Activated T-cell treated with anti-CD3 and anti-CD28 coated beads, Interleukin-2, amount 50 U/mL, for 48 hours (primary cell): Measurements from ENCODE around the gene TPO.
"Not testable (repeated sequence)": the region's sequence is repeated elsewhere in the genome, so short reads cannot be mapped to it uniquely, and the experiment has no call there.

Experiments
- DNase-seq, 2 experiments: peaks; one replicate each; pipeline ENCODE4 v3.0.0-alpha.2; 2020

TPO gene

DNA sequence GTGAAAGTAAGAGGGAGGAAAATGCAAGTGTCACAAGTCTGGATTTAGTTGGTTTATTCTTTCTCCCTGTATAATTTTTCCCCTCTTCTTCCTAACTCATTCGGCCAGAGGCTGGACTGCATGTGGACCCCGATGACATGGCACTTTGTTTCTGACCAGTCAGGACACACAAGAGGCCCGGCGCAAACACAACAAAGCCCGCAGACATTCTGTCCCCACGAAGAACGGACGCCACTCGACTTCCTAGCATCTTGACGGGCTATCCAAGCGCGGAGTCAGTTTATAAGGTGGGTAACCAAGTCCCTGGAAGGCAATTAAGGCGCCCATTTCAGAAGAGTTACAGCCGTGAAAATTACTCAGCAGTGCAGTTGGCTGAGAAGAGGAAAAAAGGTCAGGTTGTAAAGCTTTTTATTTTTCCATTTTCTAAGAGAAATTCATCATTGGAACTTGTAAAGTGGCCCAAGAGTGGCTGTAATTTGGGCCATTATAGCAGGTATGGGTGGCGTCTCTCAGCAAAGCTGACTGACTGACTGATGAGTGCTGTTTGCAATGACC is at the start of gene TPO:
Gene TPO, plus strand, starts transcription at position 308 of the 555 bp plus-strand sequence. CDS start 946 bp downstream, outside the sequence.
- DNase-seq = no peak

DNA sequence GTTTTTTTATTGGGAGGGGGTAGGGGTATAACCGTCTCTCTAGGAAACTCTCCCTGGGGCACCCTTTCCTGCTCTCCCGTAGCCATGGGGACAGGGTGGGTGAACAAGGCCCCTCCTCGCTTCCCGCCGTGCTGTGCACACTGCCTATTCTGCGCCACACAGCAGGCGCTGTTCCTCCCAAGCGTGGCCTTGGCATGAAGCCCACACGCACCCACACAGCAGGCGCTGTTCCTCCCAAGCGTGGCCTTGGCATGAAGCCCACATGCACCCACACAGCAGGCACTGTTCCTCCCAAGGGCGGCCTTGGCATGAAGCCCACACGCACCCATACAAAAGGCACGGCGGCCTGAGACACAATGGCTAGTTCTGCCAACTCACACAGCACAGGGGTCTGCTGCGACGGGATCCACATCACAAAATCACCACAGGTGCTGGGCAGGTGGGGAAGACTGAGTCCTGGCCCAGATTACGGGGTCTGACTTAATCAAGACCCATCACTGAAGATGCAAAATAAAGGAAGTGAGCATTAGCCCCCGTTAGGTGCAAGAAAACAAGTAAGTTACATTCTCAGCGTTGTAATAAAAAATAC is 46.6 kb upstream of the TPO start:
- no peak for DNase-seq

DNA sequence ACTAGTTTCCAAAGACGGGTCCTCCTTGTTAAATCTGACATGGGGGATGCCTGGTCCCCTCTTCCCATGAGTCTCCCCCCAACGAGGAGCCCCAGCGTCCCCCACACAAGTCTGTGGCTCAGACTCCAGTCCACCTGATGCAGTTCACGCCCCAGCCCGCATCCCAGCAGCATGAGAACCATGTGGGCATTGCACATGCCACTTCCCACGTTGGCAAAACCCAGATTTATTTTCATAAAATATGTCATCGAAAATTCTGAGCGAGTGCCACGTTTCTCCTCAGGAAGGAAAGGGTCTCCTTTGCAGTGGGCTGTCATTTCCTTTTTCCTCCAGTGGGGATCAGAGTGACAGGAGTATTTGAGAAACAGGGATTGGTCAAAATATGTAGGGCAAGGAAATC is 45.7 kb upstream of the TPO start:
- DNase-seq = no peak

DNA sequence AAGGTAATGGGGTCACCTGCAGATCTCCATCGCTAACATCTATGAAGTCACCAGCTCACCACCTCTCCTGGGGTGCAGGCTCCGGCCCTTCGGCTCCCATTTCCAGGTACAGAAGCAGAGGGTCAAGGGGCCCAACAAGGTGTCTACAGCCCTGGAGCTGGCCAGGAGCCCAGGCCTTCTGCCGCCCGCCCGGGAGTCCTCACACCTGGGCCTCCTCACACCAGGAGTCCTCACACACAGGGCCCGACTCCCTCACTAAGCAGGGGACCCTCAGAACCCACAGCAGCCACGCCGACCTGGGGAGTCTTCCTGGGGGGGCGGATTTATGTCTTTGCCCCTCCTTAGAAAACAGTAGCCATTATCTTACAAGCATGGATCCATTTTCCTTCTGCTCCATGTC is 43.4 kb upstream of the TPO start:
- no peak for DNase-seq

DNA sequence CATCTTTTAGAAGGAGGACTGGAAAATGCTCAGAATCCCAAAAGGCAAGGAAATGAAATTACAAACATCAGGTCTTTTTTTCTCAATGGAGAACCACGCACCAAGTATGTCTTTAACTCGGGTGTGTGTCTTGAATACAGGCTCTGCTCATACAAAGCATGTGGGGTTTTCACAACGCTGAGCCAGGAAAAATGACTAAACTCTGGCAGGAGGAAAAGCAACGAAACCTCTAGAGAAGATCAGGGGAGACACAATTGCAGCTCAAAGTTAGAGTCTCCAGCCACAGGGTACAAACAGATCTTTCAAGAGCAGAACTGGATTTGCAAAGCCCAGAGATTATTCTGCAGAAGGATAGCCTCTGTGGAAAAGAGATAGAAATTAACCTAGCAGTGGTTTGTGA is 42.8 kb upstream of the TPO start:
- no peak for DNase-seq

DNA sequence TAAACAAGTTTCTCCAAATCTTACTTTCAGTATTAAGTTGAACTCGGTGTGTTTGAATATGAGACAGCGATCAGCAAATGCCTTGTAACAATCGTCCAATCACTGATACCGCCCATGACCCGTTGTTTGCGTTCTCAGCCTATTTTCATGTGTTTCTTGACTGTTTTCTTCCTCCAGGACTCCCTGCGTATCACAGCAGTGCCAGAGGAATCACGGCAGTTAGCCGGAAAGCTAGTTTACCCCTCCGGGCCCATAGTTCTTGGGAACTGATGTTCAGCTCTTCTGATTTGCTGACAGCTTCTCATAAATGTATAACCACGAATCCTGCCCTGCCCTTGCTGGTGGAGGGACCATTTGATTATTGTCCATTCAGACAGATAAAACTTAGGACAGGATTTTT is 42.2 kb upstream of the TPO start:
- no peak for DNase-seq

DNA sequence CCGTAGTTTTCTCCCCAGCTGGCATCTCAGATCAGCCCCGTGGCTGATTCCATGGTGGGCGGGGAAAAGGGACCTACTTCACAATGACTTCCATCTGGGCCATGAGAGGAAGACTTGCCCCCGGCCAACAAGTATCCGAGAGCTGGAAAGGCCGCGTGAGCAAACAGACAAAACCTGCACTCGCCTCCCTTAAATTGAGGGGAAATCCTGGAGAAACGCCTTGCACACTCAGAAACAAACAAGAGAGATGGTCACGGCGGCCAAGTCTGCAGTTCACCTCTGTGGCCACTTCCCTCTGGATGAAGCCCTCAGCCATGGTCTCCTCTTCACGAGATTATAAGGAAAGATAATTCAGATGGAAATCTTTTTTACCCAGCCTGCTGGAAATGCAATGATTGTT is 39.4 kb upstream of the TPO start:
- no peak for DNase-seq

DNA sequence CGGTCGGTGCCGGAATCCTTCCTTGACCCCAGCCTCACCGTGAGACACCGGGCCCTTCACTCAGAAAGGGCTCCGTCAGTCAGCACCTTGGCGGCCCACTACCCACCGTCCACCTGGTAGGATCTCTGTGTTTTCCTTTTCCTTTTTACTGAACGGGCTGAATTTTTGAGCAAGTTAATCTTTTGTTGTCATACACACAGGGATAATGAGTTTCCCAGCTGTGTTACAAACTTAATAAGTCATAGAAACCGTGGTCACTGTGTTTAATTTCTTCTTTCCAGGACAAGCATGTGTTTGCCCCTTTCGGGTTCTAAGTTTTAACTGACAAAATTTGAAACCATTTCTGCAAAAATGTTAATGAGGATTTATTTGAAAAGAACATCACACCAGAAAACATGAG is 39.0 kb upstream of the TPO start:
- no peak for DNase-seq

DNA sequence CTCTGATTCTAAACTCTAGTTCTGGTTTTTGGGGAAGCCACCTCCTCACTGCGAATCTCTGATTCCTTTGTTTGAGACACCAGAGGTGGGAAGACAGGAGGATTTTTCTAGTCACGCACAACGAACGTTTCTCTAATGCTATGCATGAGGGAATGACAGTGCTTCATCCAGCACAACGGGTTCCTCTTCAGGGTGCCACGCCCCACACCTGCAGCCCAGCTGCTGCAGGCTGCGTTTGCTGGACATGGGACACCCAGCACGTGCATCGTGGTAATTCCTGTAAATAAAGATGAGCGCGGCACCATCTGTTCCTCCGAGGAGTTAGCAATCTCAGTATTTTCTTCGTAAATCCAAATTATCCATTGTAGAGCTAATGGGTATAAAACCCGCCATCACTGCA is 37.5 kb upstream of the TPO start:
- DNase-seq = no peak

DNA sequence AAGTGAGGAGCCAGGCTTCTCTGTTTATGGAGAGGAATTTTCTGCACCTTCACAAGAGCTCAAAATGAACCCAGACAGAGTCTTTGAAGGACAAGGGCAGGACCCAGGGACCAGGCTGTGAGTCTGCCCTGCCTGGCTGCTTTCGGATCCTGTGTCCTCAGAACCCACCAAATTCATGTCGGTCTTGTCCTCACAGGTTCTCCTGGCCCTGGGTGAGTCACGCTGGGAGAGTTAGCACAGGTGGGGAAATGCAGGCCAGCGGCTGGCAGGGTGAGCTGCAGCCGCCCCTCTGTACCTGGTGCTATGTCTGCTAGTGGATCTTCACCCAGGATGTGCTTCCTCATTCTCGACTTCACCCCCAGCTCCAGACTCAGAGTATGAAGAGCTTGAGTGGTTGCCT is 35.8 kb upstream of the TPO start:
- DNase-seq = no peak

DNA sequence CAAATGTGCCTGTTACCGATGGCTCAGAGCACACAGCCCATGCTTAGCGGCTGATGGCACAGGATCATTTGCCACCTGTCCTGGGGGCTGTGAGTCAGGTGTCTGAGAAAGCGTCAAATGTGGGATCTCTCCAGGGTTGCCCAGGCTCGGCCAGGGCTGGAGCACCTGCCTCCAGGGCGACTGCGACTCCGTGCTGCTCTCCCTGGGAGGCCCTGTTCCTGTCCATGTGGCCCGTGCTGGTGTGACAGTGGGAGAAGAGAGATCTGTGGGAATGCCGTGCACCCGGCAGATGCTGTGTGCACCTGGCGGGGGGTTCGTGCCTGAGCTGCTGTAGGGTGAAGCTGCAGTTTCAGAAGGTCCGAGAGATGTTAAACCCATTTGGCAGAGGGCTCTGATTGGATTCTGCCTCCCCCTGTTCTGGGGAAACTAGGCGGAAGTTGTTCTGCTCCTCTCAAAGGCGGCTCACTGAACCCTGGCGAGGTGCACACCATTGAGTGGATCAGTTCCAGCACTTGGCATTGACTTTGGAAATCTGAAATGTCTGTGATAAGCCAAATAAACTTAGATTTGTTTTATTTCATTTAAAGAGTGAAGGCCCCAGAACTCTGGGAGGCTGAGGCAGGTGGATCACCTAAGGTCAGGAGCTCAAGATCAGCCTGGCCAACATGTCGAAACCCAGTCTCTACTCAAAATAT is 34.7 kb upstream of the TPO start:
- no peak for DNase-seq

DNA sequence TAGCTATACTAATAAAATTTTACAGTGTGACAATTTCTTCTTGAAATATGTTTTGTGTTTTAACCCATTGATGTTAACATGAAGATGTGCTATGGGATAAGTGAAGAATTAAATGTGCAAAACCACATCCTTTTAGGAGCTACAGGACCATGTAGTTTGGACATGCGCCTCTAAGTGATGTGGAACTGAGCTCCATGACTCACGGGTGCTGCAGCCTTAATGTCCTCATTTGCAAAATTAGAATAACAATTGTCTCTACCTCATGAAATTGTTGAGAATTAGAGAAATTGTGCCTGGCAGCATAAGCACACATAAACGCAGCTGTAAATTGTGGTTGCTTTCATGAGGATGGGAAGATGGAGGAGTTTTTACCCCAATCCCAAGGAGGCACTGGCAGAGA is 31.6 kb upstream of the TPO start:
- DNase-seq = no peak

DNA sequence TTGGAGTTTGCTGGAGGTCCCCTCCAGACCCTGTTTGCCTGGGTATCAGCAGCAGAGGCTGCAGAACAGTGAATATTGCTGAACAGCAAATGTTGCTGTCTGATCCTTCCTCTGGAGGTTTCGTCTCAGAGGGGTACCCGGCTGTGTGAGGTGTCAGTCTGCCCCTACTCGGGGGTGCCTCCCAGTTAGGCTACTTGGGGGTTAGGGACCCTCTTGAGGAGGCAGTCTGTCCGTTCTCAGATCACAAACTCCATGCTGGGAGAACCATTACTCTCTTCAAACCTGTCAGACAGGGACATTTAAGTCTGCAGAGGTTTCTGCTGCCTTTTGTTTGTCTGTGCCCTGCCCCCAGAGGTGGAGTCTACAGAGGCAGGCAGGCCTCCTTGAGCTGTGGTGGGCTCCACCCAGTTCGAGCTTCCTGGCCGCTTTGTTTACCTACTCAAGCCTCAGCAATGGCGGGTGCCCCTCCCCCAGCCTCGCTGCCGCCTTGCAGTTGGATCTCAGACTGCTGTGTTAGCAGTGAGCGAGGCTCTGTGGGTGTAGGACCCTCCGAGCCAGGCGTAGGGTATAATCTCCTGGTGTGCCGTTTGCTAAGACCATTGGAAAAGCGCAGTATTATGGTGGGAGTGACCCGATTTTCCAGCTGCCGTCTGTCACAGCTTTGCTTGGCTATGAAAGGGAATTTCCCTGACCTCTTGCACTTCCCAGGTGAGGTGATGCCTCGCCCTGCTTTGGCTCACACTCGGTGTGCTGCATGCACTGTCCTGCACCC is 25.1 kb upstream of the TPO start:
- DNase-seq = not testable (repeated sequence)

DNA sequence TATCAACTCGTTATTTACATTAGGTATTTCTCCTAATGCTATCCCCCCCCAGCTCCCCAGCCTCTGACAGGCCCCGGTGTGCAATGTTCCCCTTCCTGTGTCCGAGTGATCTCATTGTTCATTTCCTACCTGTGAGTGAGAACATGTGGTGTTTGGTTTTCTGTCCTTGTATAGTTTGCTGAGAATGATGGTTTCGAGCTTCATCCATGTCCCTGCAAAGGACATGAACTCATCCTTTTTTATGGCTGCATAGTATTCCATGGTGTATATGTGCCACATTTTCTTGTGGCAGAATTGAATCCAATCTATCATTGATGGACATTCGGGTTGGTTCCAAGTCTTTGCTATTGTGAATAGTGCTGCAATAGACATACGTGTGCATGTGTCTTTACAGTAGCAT is 23.1 kb upstream of the TPO start:
- DNase-seq = not testable (repeated sequence)

DNA sequence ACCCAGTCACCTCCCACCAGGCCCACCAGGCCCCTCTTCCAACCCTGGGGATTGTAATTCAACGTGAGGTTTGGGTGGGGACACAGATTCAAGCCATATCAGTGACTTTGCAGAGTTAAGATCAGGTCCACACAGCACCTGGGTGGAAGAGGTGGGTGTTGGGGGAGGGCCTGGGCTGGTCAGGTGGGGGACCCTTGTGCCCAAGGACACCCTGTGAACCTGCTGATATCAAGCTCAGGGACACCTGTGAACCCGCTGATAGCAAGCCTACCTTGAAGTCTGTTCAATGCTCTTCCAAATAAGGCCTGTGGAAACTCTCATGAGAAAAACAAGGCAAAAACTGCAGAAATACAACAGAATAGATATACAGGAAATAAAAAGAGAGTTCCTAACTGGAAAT is 19.9 kb upstream of the TPO start:
- DNase-seq = no peak

DNA sequence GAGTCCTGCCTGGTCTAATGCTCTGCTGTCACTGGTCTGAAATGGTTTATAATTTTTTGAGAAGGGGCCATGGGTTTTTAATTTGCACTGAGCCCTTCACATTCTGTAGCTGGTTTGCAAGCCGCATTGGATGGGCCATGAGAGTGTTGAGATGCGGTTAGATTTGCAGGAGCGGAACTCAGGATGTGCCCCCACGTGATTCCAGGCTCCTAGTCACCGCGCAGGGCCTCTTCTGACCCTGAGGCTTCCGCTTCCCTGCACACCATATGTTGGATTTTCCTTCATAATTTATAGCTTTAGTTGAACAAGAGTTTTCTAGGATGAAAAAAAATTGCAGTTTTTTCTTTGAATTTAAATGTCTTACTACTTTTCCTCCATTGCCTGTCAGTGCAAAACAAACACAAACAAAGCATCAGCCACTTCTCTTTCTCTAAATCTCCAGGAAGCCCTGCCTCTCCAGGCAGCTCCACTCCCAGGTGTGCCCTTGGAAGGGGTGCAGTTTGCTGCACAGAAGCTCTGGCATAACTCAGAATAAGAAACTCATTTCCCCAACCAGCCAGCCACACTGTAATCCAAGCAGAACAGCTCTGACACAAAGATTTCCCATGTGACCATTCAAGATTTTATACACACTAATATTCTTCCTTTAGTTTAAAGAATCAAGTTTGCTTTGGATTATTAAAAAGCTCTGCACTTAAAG is 18.4 kb upstream of the TPO start:
- DNase-seq = no peak

DNA sequence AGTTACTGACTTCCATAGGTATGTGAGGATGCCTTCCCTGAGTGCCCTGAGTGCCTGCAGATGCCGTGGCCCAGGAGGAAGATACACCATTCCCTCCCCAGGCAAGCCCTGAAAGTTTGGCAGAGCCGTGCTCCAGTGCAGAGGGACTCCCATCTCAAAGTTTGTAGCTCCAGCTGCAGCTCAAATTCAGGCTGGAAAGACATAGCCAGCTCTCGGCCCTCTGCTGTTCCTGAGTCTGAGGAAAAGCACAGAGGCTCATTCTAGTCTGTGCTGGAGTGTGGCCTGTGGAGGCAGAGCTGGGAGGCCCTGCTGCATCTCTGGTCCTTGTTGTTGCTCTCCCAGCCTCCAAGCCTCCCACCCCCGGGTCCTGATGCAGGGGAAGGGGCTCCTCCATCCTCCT is 15.9 kb upstream of the TPO start:
- no peak for DNase-seq

DNA sequence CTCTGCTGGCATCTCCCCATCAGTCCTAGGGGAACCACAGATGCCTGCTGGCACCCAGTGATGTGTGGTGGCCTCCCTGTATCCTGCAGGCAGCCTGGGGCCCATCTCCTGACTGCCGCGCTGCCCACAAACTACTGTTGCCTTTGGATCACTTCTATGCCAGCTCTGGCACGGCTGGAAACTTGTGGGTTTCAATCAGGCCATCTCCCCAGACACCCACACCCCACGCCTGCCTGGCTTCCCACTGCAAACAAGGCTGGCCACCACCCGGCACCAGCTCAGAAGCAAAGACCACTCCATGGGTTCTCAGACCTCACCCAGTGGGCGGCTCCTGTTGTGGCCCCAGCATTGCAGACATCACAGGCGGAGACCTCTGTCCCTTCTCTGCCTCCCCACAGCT is 15.1 kb upstream of the TPO start:
- DNase-seq = no peak

DNA sequence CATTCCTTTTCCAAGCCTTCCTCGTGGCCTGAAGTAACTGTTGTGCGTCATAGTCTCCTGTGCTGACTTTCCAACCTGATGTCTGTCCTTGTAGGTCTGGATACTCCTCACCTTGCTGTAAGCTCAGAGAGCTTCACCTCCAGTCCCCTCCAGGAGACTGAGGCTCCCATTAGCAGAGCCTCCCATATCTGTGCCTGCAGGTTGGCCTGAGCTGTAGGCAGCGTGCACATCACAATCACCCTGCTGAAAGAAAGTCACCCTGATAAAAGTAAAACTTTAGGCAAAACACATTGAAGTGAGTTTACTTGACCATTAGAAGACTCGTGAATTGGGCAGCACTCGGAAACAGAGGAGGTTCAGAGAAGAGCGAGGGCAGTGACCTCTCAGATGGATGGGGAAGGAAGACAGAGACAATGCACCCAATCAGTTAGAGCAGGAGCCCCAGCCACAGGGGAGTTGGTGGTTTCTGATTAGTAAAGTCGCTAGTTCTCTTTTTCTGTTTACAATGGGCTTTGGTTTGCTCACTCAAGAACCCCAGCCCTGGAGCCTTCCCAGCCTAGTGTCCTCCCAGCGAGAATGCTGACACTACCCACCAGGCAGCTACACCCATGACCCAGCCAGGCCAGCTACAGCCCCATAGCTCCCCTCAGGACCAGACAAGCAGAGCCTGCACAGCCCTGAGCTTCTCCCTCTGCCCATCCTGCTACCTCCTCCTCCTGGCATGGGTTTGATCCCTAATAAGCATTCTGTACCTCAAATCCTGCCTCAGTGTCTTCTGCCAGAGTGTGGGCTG is 12.1 kb upstream of the TPO start:
- DNase-seq = no peak

DNA sequence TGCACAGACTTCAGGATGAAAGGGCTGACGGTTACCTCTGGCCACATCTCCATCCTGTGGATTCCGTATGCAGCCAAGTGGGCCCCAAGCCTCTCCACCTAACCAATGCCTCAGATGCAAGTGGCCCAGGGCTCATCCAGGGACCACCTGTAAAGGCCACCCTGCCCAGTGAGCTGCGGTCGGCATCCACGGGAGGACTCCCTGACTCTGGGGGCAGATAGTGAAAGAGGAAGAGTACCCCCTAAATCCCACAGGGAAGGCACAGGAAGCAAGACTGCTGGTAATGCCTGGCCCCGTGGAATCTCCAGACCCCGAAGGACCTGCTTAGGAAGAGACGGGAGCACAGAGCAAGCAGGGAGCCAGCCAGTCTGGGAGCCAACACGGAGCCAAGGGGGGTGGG is 11.2 kb upstream of the TPO start:
- DNase-seq = no peak

DNA sequence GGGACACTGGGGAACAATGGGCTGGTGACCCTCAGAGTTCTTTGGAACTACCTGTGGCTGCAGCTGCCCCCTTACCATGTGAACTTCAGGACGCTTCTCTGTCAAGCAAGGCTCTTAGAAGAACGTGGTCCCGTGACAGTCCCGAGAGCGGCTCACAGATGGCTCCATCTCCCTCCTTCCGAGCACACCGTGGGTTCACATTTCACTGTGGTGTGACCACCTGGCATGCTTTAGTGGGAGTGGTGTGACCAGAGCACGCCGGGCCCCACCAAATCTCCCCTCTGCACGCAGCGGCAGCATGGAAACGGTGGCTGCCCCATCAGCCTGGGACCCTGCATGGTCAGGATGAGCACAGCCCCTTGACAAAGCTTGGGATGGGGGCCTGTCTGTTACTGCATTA is 9.7 kb upstream of the TPO start:
- no peak for DNase-seq

DNA sequence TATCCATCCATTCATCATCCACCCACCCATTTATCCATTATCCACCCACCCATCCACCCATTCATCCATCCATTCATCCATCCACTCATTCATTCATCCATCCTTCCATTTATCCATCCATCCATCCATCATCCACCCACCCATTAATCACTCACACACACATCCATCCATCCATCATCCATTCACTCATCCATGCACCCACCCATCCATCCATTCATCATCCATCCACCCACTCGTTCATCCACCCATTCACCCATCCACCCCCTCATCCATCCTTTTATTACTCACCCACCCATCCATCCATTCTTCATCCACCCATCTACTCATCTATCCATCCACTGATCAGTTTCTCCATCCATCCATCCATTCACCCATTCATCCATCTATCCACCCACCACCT is 8.1 kb upstream of the TPO start:
- no peak for DNase-seq

DNA sequence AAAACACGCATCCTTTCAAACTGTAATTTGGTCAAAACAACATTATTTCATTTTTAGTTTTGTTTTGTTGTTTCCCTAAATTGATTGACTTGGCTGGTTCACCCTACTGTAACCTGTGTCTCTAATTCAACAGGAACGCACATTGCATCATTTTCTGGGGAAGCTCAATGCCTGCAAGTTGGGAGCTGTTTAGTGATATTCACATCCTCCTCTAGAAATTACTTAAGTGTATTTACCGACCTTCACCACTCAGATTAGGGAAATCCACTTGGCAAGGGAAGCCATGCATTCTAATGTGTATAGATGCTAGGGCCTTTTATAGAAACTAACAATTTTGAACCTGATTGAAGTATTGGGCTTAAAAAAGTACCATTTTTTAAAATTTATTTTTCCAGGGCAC is 7.3 kb upstream of the TPO start:
- DNase-seq = no peak
